Inflammatory macrophage treated with lipopolysaccharide for 1 hour (primary cell): Measurements from ENCODE around the gene GAL3ST3.
"Not testable (repeated sequence)": the region's sequence is repeated elsewhere in the genome, so short reads cannot be mapped to it uniquely, and the experiment has no call there.

ENCODE experiments used
- DNase-seq, 2 donors: peaks; one replicate each; pipeline ENCODE4 v3.0.0-alpha.2; 2020 to 2022

GAL3ST3 gene

GRCh38 chr11:66048547-66049323 is at the start of gene GAL3ST3:
Gene GAL3ST3, minus strand, starts transcription at chr11:66049161. Its CDS starts 3,746 bp downstream, at chr11:66045415.
- DNase-seq = no peak

GRCh38 chr11:66092125-66092524 is 43.2 kb upstream of the GAL3ST3 start:
- not testable (repeated sequence) for DNase-seq

- no peak for DNase-seq
Measured at GRCh38 chr11:66090288-66090687, 41.3 kb upstream of the GAL3ST3 start.

GRCh38 chr11:66089067-66089466 is 40.1 kb upstream of the GAL3ST3 start:
- no peak for DNase-seq

GRCh38 chr11:66087148-66087908 is 38.4 kb upstream of the GAL3ST3 start:
- no peak for DNase-seq

GRCh38 chr11:66084821-66085475 is 36.0 kb upstream of the GAL3ST3 start:
- no peak for DNase-seq

- DNase-seq = no peak
Measured at GRCh38 chr11:66083767-66084166, 34.8 kb upstream of the GAL3ST3 start.

GRCh38 chr11:66082946-66083698 is 34.2 kb upstream of the GAL3ST3 start:
- DNase-seq = no peak

GRCh38 chr11:66081505-66081904 is 32.5 kb upstream of the GAL3ST3 start:
- peak; percentile 45 to 58 for DNase-seq

GRCh38 chr11:66080055-66080817 is 31.3 kb upstream of the GAL3ST3 start:
- DNase-seq = peak; percentile 18 to 52

GRCh38 chr11:66078949-66079348 is 30.0 kb upstream of the GAL3ST3 start:
- not testable (repeated sequence) for DNase-seq

- DNase-seq = no peak
Measured at GRCh38 chr11:66077927-66078326, 29.0 kb upstream of the GAL3ST3 start.

- DNase-seq = no peak
Measured at GRCh38 chr11:66076561-66076960, 27.6 kb upstream of the GAL3ST3 start.

- no peak for DNase-seq
Measured at GRCh38 chr11:66075273-66075672, 26.3 kb upstream of the GAL3ST3 start.

GRCh38 chr11:66073669-66074068 is 24.7 kb upstream of the GAL3ST3 start:
- no peak for DNase-seq

- no peak for DNase-seq
Measured at GRCh38 chr11:66072518-66072917, 23.6 kb upstream of the GAL3ST3 start.

- DNase-seq = no peak
Measured at GRCh38 chr11:66072081-66072480, 23.1 kb upstream of the GAL3ST3 start.

- no peak for DNase-seq
Measured at GRCh38 chr11:66071381-66071801, 22.4 kb upstream of the GAL3ST3 start.

- DNase-seq = no peak
Measured at GRCh38 chr11:66070604-66071380, 21.8 kb upstream of the GAL3ST3 start.

GRCh38 chr11:66069715-66070603 is 21.0 kb upstream of the GAL3ST3 start, which contains the start of gene PACS1:
Gene PACS1, plus strand, starts transcription at chr11:66070272. Its CDS starts 215 bp downstream, at chr11:66070487.
- DNase-seq = peak; percentile 55 to 59
